Astrocyte (in vitro differentiated cells and primary cell): ENCODE results near the gene DGKE.

Experiments used
- CTCF ChIP-seq: IDR thresholded peaks from 2 replicates; pipeline ENCODE4 v1.5.1; 2011; ENCODE audit warnings: low read depth, mild to moderate bottlenecking, inconsistent platforms, low read length, moderate library complexity; ENCODE audit not compliant: insufficient read depth
- EZH2 ChIP-seq: IDR thresholded peaks from 2 replicates; pipeline ENCODE4 v1.6.1; 2012; ENCODE audit warnings: mild to moderate bottlenecking, low read length, inconsistent platforms; ENCODE audit not compliant: insufficient read depth

DNA sequence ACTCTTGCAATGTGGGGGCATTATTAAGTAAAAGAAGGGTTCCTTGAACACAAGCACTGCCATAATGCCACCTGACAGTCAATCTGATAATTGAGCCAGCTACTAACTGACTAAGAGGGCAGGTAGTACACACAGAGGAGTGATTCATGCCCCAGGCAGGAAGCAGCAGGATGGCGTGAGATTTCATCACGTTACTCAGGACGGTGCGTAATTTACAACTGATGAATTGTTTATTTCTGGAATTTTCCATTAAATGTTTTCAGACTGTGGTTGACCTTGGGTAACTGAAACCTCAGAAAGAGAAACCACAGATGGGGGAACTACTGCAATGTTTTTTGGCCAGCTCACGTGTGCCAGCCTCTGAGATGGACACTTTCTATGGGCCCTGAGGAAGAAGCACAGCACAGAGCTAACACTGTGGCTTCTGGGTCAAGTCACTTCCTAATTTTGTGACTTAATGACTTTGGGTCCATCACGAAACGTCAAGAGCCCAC is 46.9 kb upstream of the DGKE start:
- TF ChIP-seq CTCF: no peak
- TF ChIP-seq EZH2: no peak
